Stimulated activated CD4-positive, alpha-beta T cell treated with anti-CD3 and anti-CD28 coated beads, Interleukin-4, amount 100 ng/mL, for 4 hours (primary cell): ENCODE results near the gene KDM4B.

ENCODE experiments used
- DNase-seq, 2 experiments: peaks; one replicate each; pipeline ENCODE4 v3.0.0-alpha.2; 2020

Gene KDM4B

GRCh38 chr19:4986056-4986455 is 17.1 kb downstream of the KDM4B start:
- no peak for DNase-seq

GRCh38 chr19:4986471-4986891 is 17.6 kb downstream of the KDM4B start:
- DNase-seq: no peak

GRCh38 chr19:4987256-4987655 is 18.3 kb downstream of the KDM4B start:
- DNase-seq: no peak

GRCh38 chr19:4987692-4988370 is 18.9 kb downstream of the KDM4B start:
- DNase-seq: no peak

GRCh38 chr19:4988770-4989251 is 19.9 kb downstream of the KDM4B start:
- DNase-seq: no peak

- DNase-seq: no peak
Measured at GRCh38 chr19:4990306-4990705, 21.4 kb downstream of the KDM4B start.

- no peak for DNase-seq
Measured at GRCh38 chr19:4991538-4991937, 22.6 kb downstream of the KDM4B start.

GRCh38 chr19:4991996-4992698 is 23.2 kb downstream of the KDM4B start:
- no peak for DNase-seq

- DNase-seq: no peak
Measured at GRCh38 chr19:4993683-4994082, 24.8 kb downstream of the KDM4B start.

- no peak for DNase-seq
Measured at GRCh38 chr19:4996701-4997100, 27.8 kb downstream of the KDM4B start.

- no peak for DNase-seq
Measured at GRCh38 chr19:4997297-4997696, 28.4 kb downstream of the KDM4B start.

GRCh38 chr19:5000120-5000611 is 31.3 kb downstream of the KDM4B start:
- no peak for DNase-seq

- peak; percentile 7 to 39 for DNase-seq
Measured at GRCh38 chr19:5001615-5002014, 32.7 kb downstream of the KDM4B start.

GRCh38 chr19:5002143-5002542 is 33.2 kb downstream of the KDM4B start:
- DNase-seq: no peak

GRCh38 chr19:5003781-5004180 is 34.9 kb downstream of the KDM4B start:
- no peak for DNase-seq

GRCh38 chr19:5005096-5005495 is 36.2 kb downstream of the KDM4B start:
- no peak for DNase-seq

GRCh38 chr19:5006201-5006600 is 37.3 kb downstream of the KDM4B start:
- no peak for DNase-seq

- DNase-seq: no peak
Measured at GRCh38 chr19:5006821-5007220, 37.9 kb downstream of the KDM4B start.

- no peak for DNase-seq
Measured at GRCh38 chr19:5011476-5012238, 42.7 kb downstream of the KDM4B start.

GRCh38 chr19:5012688-5013457 is 44.0 kb downstream of the KDM4B start:
- DNase-seq: no peak

- DNase-seq: no peak
Measured at GRCh38 chr19:5013761-5014160, 44.8 kb downstream of the KDM4B start.

- DNase-seq: no peak
Measured at GRCh38 chr19:5014941-5015340, 46.0 kb downstream of the KDM4B start.

- no peak for DNase-seq
Measured at GRCh38 chr19:5016268-5016667, 47.4 kb downstream of the KDM4B start.
